Smooth muscle cell (in vitro differentiated cells): ENCODE data around the gene ADPRS. TPM values are rescaled to one million over a fixed set of nuclear protein-coding genes. Genes with fewer than 3 reads are reported as not detected.

Experiments used
- DNase-seq: peaks from one replicate; lab custom pipeline; 2025; ENCODE audit not compliant: unreplicated experiment; lab: John Stamatoyannopoulos, UW
- H2AFZ ChIP-seq: fragments of 200-600 bp; sonication (generic); 2 replicates; pipeline ENCODE4 v1.6.0; 2016; ENCODE audit warnings: antibody characterized with exemption, low read depth, mild to moderate bottlenecking
- H3F3A ChIP-seq: fragments of 200-600 bp; sonication (generic); 2 replicates; pipeline ENCODE4 v1.6.0; 2017; ENCODE audit warnings: antibody characterized with exemption, low read depth
- H3K27ac ChIP-seq: fragments of 200-600 bp; sonication (generic); 2 replicates; pipeline ENCODE4 v1.5.1; 2016; ENCODE audit warnings: low read depth, mild to moderate bottlenecking
- H3K27me3 ChIP-seq: fragments of 200-600 bp; sonication (generic); 2 replicates; pipeline ENCODE4 v1.6.1; 2016; ENCODE audit warnings: low read depth, mild to moderate bottlenecking
- H3K36me3 ChIP-seq: fragments of 200-600 bp; sonication (generic); 2 replicates; pipeline ENCODE4 v1.5.1; 2016; ENCODE audit warnings: low read depth
- H3K4me1 ChIP-seq: fragments of 200-600 bp; sonication (generic); 2 replicates; pipeline ENCODE4 v1.5.1; 2016; ENCODE audit warnings: low read depth
- H3K4me2 ChIP-seq: fragments of 200-600 bp; sonication (generic); 2 replicates; pipeline ENCODE4 v1.6.0; 2016; ENCODE audit warnings: mild to moderate bottlenecking
- H3K4me3 ChIP-seq: fragments of 200-600 bp; sonication (generic); 2 replicates; pipeline ENCODE4 v1.5.1; 2016; ENCODE audit warnings: mild to moderate bottlenecking
- H3K79me2 ChIP-seq: fragments of 200-600 bp; sonication (generic); 2 replicates; pipeline ENCODE4 v1.6.0; 2016; ENCODE audit warnings: low read depth, mild to moderate bottlenecking
- H3K9ac ChIP-seq: fragments of 200-600 bp; sonication (generic); 2 replicates; pipeline ENCODE4 v1.6.0; 2016; ENCODE audit warnings: low read depth
- H3K9me3 ChIP-seq: fragments of 200-600 bp; sonication (generic); replicated peaks from 2 replicates; pipeline ENCODE4 v1.5.1; 2016; ENCODE audit warnings: low read depth
- H4K20me1 ChIP-seq: fragments of 200-600 bp; sonication (generic); 2 replicates; pipeline ENCODE4 v1.6.0; 2016; ENCODE audit warnings: low read depth
- WGBS: methylation state at CpG from one replicate; pipeline ENCODE4 v1.1.7; 2016; ENCODE audit warnings: low lambda C conversion rate; 5-methylcytosine and 5-hydroxymethylcytosine counted together
- polyA plus RNA-seq: library from polyadenylated mRNA; unstranded; fragments of >200 nt; fragmentation: Nextera tagmentation; extraction: Ambion mirVana; gene quantifications from 2 replicates; pipeline ENCODE4 v1.2.1, GENCODE V29; 2016
- total RNA-seq: library from RNA; depleted of rRNA; stranded (reverse); fragments of >200 nt; gene quantifications from 2 replicates; pipeline ENCODE4 v1.2.3, GENCODE V29; 2014
- TF ChIP-seq, protein P1 (sequence below): fragments of 200-600 bp; sonication (generic); IDR thresholded peaks from 2 replicates; pipeline ENCODE4 v1.5.1; 2017; ENCODE audit warnings: borderline replicate concordance, mild to moderate bottlenecking, antibody characterized with exemption; ENCODE audit not compliant: insufficient read depth, poor library complexity, severe bottlenecking

Gene ADPRS
- total and polyA plus RNA-seq, 2 experiments from 2014 or later: 31.0 to 38.8 TPM

DNA sequence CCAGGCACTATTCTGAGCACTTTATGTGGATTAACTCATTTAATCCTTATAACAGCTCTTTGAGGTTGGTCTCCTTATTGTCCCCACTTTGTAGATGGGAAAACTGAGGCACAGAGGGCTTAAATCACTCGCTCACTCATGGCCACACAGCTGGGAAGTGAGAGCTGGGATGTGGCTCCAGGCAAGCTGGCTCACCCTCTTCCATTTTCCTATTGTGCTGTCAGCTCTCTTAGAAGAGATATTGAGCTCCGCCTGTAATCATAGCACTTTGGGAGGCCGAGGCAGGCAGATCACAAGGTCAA is 40.2 kb downstream of the ADPRS start:
- whole genome bisulfite sequencing: 93% methylated on average over 3 of the region's 3 CpGs
- Histone ChIP-seq H3K27me3 (peaks cover 3% of the 10 kb centered on the region), H3K4me2 (no peak overlapping the region), H3K79me2 (no peaks in the 10 kb centered on the region), H3F3A (no peaks in the 10 kb centered on the region), H3K4me3 (no peak overlapping the region), H3K9ac (no peak overlapping the region), H3K4me1 (no peaks in the 10 kb centered on the region), H3K9me3 (no peaks in the 10 kb centered on the region), H4K20me1 (no peaks in the 10 kb centered on the region), H3K27ac (peak overlapping the region; percentile 84), H3K36me3 (no peaks in the 10 kb centered on the region), H2AFZ (no peak overlapping the region)
- no peak for DNase-seq
- TF ChIP-seq, protein P1, sequence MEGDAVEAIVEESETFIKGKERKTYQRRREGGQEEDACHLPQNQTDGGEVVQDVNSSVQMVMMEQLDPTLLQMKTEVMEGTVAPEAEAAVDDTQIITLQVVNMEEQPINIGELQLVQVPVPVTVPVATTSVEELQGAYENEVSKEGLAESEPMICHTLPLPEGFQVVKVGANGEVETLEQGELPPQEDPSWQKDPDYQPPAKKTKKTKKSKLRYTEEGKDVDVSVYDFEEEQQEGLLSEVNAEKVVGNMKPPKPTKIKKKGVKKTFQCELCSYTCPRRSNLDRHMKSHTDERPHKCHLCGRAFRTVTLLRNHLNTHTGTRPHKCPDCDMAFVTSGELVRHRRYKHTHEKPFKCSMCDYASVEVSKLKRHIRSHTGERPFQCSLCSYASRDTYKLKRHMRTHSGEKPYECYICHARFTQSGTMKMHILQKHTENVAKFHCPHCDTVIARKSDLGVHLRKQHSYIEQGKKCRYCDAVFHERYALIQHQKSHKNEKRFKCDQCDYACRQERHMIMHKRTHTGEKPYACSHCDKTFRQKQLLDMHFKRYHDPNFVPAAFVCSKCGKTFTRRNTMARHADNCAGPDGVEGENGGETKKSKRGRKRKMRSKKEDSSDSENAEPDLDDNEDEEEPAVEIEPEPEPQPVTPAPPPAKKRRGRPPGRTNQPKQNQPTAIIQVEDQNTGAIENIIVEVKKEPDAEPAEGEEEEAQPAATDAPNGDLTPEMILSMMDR: no peak

DNA sequence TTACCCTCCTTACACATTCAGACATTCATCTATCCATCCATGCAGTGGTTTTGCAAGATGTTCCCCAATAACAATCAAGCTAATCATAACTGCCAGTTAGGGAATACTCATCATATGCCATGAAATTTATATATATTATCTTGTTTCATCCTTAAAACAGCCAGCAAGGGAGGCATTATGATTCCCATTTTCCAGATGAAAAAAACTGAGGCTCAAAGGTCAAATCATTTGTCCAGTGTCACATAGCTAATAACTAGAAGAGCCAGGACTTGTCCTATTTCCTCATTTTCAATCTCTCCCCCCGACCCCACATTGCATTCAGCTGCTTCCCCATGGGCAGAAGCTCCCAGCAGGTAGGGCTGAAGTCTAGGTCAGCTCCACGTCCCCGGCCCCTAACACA is 43.3 kb downstream of the ADPRS start:
- Histone ChIP-seq H3K9me3 (no peaks in the 10 kb centered on the region), H3K36me3 (no peaks in the 10 kb centered on the region), H3F3A (peaks cover 9% of the 10 kb centered on the region), H3K27ac (no peak overlapping the region), H3K27me3 (no peaks in the 10 kb centered on the region), H3K4me2 (no peak overlapping the region), H3K4me1 (no peaks in the 10 kb centered on the region), H3K4me3 (no peak overlapping the region), H3K9ac (no peak overlapping the region), H2AFZ (no peak overlapping the region), H3K79me2 (no peaks in the 10 kb centered on the region), H4K20me1 (no peaks in the 10 kb centered on the region)
- no peak for DNase-seq
- TF ChIP-seq, protein P1: no peak
- 88% methylated on average over 3 of the region's 3 CpGs for WGBS

DNA sequence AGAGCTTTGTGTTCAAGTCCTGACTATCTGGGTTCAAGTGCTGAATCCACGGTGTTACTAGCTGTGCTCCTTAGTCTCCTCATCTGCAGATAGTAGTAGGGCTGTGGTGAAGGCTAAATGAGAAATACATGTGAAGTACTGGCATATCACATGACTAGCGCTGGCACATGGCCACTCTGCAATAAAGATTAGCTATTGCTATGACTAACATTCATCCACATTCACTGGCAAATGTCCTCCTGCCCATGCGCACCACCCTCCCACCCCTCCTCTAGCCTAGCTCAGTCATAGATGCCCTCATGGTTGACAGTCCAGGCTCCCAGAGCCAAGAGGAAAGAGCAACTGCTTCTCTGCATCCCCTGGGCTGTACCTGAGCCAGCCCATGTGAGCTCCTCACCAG is 44.8 kb downstream of the ADPRS start:
- Histone ChIP-seq H3F3A (peaks cover 13% of the 10 kb centered on the region), H3K4me2 (peak overlapping the region; percentile 3), H3K9ac (no peak overlapping the region), H3K27me3 (no peaks in the 10 kb centered on the region), H3K79me2 (no peaks in the 10 kb centered on the region), H3K27ac (no peak overlapping the region), H2AFZ (no peak overlapping the region), H3K4me1 (no peaks in the 10 kb centered on the region), H3K36me3 (no peaks in the 10 kb centered on the region), H3K4me3 (no peak overlapping the region), H4K20me1 (peaks cover 3% of the 10 kb centered on the region), H3K9me3 (no peaks in the 10 kb centered on the region)
- DNase-seq: peak; percentile 73
- WGBS: 24% methylated on average over 3 of the region's 3 CpGs
- TF ChIP-seq, protein P1: no peak

DNA sequence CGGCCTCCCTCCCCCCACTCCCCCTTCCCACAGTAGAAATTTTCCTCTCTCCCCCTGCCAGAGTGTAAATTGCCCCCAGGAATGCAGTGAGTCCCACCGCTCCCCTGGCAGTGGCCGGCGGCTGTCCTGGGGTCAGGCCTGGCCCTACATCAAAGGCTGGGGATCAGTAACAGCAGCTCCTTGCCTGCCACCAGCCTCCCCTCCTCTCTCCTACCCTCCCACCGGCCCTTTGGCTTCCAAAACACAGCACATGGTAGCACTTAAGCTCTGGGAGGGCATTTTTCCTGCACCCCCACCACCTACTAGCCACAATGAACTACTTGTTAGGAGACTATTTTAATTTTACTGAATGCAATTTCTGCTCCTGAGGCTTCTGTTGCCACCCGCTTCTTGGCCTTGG is 45.3 kb downstream of the ADPRS start:
- no peaks in the 10 kb centered on the region for H3K9me3 ChIP-seq
- WGBS: 57% methylated on average over 4 of the region's 6 CpGs
- H4K20me1 ChIP-seq: peaks cover 6% of the 10 kb centered on the region
- peak overlapping the region; percentile 3 for H3K4me2 ChIP-seq
- no peak overlapping the region for H3K4me3 ChIP-seq
- no peaks in the 10 kb centered on the region for H3K36me3 ChIP-seq
- H3F3A ChIP-seq: peaks cover 13% of the 10 kb centered on the region
- no peak overlapping the region for H3K27ac ChIP-seq
- H2AFZ ChIP-seq: no peak overlapping the region
- no peak for DNase-seq
- H3K4me1 ChIP-seq: no peaks in the 10 kb centered on the region
- no peaks in the 10 kb centered on the region for H3K27me3 ChIP-seq
- no peaks in the 10 kb centered on the region for H3K79me2 ChIP-seq
- TF ChIP-seq, protein P1: no peak
- no peak overlapping the region for H3K9ac ChIP-seq
